A172 (cell line): ENCODE measurements around the gene CLDN6. TPM values are rescaled to one million over a fixed set of nuclear protein-coding genes. Genes with fewer than 3 reads are reported as not detected.
"Not testable (repeated sequence)": the region's sequence is repeated elsewhere in the genome, so short reads cannot be mapped to it uniquely, and the experiment has no call there.

Experiments used
- DNase-seq: peaks from one replicate; pipeline ENCODE4 v3.0.0-alpha.2; 2015; ENCODE audit warnings: low spot score
- total RNA-seq: library from RNA; depleted of rRNA; stranded (reverse); fragments of >200 nt; shearing (Covaris generic); gene quantifications from 2 replicates; pipeline ENCODE4 v1.2.3, GENCODE V29; 2014; rRNA removed

CLDN6 gene
- 0.41 TPM in 1 of 2 replicates, not detected in the other for total RNA-seq

- DNase-seq: no peak
These were observed at the start of gene CLDN6 for GRCh38 chr16:3017794-3018506. TSS of gene CLDN6 (minus strand) at chr16:3018183. CDS start at chr16:3016021, 2,162 bp downstream.

GRCh38 chr16:3066440-3066748 lies 48.4 kb upstream of the CLDN6 start:
- DNase-seq: no peak

DNA sequence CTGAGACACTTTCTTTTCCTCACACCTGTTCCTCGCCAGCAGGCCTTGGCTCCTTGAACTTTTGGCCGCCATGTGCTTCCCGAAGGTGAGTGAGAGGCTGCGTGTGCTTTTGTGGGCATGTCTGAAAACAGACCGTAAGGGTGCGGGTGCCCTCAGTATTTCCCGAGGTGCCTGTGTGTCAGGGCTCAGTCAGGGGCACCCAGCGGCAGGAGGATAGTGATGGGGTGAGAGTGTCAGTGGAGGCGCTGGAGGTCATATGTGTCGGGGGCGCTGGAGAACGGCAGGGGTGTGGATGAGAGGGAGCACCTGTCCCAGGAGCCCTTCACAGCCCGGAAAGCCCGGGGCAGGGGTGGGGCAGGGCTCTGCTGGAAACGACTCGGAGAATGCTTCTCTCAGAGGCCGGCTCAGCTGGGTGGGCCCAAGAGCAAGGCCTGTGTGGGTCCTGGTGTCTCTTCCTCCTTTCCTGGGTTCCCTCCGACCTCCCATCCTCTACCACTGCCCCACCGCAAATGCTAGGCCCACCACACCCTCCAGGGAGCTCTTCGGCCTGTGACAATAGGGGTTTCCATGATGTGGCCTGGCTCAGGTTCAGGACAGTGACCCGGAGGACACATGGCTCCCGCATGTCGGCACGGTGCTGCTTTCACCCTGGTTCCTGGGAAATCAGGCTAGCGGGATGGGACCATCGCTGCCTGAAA lies 47.9 kb upstream of the CLDN6 start:
- no peak for DNase-seq

GRCh38 chr16:3065069-3065741 lies 47.2 kb upstream of the CLDN6 start, which contains the start of gene IL32:
TSS of gene IL32 (plus strand) at chr16:3065640. CDS start at chr16:3065812, 172 bp downstream.
- DNase-seq: peak; percentile 90

DNA sequence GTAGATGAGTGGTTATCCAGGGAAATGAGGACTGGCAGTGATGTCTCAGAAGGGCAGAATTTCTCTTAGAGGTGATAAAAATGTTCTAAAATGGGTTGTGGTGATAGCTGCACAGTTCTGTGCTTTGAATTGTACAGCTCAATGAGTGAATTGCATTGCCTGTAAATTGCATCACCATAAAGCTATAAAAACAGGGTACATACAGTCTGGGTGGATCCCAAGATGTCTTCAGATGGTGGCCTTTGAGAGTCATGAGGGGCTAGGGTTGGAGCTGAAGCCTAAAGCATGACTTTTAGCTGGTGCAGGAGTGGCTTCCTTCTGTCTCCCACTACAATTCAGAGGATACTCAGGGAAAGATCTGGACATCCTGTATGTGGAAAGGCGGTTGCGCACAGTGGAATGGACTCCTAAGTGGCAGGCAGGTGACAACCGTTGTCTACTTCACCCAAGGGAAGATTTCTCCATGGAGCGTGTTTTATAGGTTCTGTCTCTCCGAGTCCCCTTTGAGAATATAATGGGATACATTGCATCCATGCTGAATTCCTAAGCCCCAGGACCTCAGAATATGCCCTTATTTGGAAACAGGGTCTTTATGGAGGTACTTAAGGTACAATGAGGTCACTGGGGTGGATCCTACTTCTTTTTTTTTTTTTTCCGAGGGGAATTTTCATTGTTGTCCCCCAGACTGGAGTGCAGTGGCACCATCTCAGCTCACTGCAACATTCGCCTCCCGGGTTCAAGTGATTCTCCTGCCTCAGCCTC lies 45.8 kb upstream of the CLDN6 start:
- DNase-seq: no peak

- no peak for DNase-seq
These were observed 44.6 kb upstream of the CLDN6 start for GRCh38 chr16:3062553-3062952.

- DNase-seq: no peak
These were observed 42.5 kb upstream of the CLDN6 start for GRCh38 chr16:3060339-3061127.

GRCh38 chr16:3059723-3060242 lies 41.8 kb upstream of the CLDN6 start:
- no peak for DNase-seq

DNA sequence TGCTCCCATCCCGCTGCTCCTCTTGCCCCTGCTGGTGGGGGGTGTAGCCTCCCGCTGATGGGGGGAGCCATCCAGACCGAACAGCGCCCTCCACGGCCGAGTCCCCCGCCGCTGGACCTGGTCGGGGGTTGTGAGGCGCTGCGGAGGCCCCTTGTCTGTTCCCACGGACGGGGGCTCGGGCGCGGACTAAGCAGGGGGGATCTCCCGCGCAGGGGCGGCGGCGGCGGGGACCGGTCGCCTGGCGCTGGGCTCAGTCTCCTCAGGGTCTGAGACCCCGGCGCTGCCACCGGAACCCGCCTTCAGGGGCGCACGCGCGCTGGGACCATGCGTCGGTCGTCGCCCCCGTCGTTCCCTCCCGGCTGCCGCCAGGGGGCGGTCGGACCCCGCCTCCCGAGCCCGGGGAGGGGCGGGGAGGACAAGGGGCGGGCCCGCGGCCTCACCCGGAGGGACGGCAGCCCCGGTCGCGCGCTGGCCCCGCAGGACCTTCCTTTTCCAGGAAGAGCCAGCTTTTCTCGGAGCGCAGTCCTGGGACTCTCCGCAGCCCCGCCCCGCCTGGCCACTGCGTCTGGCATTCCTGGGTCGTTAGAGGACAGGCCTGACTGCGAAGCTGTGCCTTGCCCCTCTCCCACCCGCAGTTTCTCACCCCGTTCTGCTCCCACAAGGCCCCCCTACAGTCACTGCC lies 41.2 kb upstream of the CLDN6 start:
- peak; percentile 81 for DNase-seq

- DNase-seq: peak; percentile 36
These were observed 40.4 kb upstream of the CLDN6 start for GRCh38 chr16:3058139-3059030.

- DNase-seq: no peak
These were observed 39.5 kb upstream of the CLDN6 start for GRCh38 chr16:3057181-3058138.

DNA sequence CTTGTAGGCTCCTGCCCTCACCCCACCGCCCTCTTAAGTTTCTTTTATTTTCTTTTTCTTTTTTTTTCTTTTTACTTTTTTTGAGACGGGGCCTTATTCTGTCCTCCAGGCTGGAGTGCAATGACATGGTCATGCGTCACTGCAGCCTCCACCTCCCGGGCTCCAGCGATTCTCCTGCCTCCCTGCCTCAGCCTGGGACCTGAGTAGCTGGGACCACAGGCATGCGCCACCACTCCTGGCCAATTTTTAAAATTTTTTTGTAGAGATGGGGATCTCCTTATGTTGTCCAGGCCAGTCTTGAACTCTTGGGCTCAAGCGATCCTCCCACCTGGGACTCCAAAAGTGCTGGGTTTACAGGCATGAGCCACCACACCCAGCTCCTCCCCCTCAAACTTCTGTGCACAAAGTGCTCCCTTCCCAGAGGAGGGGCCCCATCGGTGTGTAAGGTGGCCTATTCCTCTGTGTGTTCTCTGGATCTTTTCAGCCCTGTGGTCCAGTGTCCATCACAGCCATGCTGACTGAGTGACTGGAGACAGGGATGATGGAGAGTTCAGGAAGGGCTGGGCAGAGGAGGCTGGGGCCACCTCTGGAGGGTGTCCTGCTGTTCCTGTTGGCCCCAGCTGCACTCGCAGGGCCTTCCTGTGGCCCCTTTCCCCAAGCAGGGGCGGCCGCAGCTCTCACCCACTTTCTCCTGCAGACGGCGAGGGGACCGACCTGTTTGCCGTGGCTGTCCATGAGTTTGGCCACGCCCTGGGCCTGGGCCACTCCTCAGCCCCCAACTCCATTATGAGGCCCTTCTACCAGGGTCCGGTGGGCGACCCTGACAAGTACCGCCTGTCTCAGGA lies 38.6 kb upstream of the CLDN6 start:
- DNase-seq: no peak

DNA sequence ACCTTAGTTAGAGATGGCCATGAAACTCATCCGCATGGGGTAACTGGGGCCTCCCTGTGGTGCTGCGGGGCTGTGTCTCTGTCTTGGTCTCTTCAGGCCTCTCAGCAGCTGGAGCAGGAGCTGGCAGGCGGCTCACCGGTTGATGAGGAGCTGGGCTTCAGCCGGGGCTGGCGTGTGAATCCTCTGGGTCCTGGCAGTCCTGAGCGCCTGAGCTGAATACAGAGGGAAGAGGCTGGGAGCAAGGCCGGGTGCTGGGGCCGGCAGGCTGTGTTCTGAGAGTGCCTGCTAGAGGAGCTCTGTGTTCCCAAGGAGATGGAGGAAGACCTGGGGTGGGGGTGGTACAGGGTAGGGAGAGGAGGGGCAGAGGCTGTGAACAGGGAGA lies 37.7 kb upstream of the CLDN6 start:
- not testable (repeated sequence) for DNase-seq

DNA sequence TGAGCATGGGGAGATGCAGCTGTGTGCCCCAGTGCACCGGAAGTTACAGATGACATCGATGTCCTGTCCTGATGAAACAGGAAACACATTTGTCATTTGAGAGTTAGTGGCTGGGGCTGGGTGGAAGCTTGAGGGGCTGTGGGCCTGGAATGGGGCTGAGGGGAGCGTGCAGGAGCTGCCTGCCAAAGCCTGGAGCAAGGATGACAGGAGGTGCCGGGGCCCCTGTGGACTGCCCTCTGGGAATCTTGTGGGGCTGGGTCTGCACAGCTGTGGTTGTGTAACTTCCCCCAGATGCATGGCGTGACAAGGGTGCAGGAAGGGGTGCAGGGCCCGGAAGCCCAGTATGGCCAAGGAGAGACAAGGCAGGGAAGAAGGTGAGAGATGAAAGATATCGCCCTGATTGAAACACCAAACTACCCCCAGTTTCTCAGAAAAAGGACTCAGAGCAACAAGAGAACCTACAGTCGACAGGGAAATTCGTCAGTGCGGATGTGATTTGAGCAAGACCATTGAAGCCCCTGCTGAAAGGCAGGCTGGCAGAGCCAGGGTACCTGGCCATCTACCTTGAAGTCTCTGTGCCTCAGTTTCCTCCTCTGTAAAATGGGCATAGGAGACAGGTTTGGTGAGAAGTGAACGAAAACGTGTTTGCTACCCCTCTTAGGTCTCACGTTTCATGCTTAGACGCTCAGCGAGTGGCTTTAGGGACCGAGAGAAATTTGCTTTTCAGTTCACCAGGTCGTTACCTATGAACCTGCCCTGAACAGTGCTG lies 37.2 kb upstream of the CLDN6 start:
- no peak for DNase-seq

- not testable (repeated sequence) for DNase-seq
These were observed 35.3 kb upstream of the CLDN6 start for GRCh38 chr16:3053330-3053710.

DNA sequence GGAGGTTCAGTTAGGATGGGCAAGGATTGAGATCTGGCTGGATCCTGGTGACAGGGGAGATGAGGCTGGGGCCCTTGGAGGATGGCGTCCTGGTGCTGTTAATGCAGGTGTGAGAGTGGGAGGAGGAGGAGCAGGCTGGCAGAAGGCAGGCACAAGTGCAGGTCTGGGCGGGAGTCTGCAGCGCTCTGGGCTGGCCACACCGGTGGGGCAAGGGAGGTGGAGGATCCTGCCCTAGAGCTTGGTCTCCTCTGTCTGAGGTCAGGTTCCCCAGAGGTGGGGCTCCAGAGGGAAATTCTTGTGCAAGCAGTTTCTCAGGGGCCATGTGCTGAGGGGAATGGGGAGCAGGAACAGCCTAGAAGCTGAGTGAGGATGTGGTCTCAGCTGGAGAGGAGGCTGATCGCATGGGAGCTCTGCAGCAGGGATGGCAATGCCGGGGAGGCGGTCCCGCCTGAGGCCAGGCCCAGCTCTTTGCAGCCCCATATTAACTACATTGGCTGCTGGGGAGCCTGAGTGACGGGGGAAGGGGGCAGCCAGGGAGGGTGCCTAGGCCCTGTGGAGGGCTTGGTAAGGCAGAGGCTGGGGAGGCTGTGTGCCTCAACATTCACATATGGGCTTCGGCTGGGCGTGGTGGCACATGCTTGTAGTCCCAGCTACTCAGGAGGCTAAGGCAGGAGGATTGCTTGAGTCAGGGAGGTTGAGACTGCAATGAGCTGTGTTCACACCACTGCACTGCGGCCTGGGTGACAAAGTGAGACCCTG lies 34.8 kb upstream of the CLDN6 start:
- not testable (repeated sequence) for DNase-seq
